GM19468 (cell line): ENCODE results near the gene MRPL42.
"Not testable (repeated sequence)": the region's sequence is repeated elsewhere in the genome, so short reads cannot be mapped to it uniquely, and the experiment has no call there.

Source experiments
- ATAC-seq: cut with Tn5 transposase; IDR thresholded peaks from one replicate; pipeline ENCODE4 v1.9.1; 2021; ENCODE audit warnings: mild to moderate bottlenecking, moderate library complexity, moderate number of reproducible peaks; ENCODE audit not compliant: unreplicated experiment; ENCODE audit errors: extremely low read depth

The MRPL42 gene

DNA sequence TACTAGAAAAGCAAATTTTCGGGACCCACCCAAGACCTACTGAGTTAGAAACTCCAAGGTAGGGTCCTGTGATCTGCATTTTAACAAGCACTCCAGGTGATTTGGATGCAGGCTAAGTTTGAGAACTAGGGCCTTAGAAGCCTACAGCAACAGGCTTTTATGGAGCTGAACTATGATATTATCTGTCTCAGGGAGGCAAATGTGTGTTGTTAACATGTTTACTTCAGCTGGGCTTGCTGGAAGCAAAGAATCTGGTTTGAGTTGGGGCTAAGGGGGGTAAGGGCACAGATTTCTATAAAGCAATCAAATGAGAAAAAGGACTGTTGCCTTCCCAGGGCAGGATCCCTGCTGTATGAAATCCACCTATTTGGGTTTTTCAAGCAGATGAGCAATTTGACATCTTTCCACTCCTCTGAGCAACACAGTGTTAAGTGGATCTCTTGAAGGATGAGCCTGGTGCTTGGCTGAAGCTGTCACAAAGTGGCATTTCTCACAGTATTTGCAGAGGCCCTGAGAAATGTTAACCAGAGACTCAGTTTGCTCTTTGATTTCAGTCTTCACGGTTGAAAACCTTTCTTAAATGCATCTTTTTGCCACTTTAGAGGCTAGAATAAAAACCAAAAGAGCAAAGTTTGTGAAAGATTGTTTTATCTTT lies 68.9 kb downstream of the MRPL42 start:
- ATAC-seq: no peak

DNA sequence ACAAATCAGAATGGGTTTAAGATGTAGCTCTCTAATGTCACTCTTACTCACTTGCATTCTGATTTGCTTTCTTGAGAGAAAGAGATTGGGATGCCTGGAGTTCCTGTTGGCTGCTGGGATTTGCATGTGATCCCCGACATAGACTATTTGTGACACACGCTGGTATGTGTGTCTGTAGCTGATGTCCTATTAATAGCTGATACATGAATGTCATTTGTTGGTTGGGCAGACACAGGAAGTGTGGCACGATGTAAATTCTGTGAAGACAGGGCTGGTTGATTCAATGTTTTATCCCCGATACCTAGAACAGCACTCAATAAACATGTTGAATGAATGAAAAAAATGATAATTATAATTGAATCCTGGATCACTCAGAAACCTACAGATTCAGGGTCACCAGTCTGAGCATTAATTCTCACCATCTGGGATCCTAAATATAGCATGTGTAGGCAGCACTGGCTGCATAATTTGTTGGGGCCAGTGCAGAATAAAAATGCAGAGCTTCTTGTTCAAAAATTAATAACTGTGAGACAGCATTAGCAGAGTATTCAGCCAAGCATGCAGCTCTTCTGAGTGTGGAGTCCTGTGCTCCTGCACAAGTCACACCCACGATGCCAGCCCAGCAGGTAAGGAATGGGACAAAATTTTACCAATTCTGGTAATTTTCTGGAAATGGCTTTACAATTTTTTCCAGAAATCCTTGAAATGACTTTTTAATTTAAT lies 69.6 kb downstream of the MRPL42 start:
- no peak for ATAC-seq

GRCh38 chr12:93537769-93538168 lies 70.5 kb downstream of the MRPL42 start:
- ATAC-seq: no peak

GRCh38 chr12:93539821-93540220 lies 72.5 kb downstream of the MRPL42 start:
- no peak for ATAC-seq

GRCh38 chr12:93540466-93540865 lies 73.2 kb downstream of the MRPL42 start:
- ATAC-seq: no peak

- ATAC-seq: no peak
Observed at GRCh38 chr12:93541578-93542225, 74.4 kb downstream of the MRPL42 start.

DNA sequence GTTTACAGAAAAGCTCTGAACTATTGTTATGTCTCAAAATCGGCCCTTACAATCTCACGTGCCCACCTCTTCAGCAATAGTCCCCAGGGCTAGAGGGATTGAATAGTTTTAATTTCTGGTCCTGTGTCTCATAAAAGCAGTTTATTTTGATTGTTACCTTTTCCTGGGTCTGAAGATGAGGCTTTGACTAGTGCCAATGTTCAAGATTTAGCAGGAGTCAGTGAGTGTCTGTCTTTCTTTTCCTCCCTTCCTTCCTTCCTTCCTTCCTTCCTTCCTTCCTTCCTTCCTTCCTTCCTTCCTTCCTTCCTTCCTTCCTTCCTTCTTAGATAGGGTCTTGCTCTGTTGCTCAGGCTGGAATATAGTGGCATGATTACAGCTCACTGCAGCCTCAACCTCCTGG lies 80.5 kb downstream of the MRPL42 start:
- no peak for ATAC-seq

DNA sequence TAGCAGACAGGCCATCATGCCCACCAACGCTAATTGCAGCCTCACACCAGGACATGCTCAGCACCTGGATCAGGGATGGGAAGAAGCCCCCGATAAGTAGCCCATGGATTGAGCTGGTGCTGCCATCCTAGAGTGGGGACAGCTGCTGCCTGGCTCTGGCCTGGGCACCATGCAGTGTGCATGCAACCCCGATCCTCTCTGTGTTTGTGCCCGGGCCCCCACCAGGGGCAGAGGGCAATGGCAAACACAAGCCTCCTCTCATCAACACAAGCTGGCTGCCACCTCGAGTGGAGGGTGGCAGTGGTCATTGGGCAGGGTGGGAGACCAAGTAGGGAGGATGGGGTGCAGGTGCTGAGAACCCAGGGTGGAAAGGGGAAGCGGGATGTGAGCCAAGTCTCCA lies 81.9 kb downstream of the MRPL42 start:
- ATAC-seq: no peak

- no peak for ATAC-seq
Observed at GRCh38 chr12:93550748-93551611, 83.7 kb downstream of the MRPL42 start.

GRCh38 chr12:93552427-93552826 lies 85.1 kb downstream of the MRPL42 start:
- ATAC-seq: no peak

- not testable (repeated sequence) for ATAC-seq
Observed at GRCh38 chr12:93557879-93558278, 90.6 kb downstream of the MRPL42 start.

GRCh38 chr12:93558685-93559084 lies 91.4 kb downstream of the MRPL42 start:
- ATAC-seq: not testable (repeated sequence)

GRCh38 chr12:93563807-93564538 lies 96.7 kb downstream of the MRPL42 start:
- ATAC-seq: no peak

DNA sequence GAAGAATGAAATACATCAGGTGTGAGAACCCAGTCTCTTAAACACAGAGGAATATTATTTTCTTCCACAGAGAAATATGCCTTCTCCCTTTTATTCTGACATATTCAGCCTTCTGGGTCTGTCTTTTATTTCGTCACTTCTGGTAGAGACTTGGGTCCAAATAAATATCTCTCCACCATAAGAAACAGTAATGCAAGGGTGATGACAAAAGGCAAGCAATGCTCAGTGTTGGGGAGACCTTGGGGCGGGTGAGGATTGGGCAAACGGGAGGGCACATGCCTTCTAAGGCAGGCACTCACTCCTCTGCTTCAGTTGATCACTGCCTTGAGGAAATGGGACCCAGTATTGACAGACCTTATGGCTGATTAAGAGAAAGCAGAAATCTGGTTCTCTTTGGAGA lies 98.4 kb downstream of the MRPL42 start:
- no peak for ATAC-seq
